HG02763 (cell line): Measurements from ENCODE around the gene F2RL1.
"Not testable (repeated sequence)": the region's sequence is repeated elsewhere in the genome, so short reads cannot be mapped to it uniquely, and the experiment has no call there.

Source experiments
- ATAC-seq: cut with Tn5 transposase; IDR thresholded peaks from one replicate; pipeline ENCODE4 v1.9.1; 2021; ENCODE audit warnings: mild to moderate bottlenecking, moderate library complexity; ENCODE audit not compliant: unreplicated experiment

Gene F2RL1

GRCh38 chr5:76818844-76819831 lies at the start of gene F2RL1:
TSS of gene F2RL1 (plus strand) at chr5:76819030. CDS start at chr5:76819183, 153 bp downstream.
- ATAC-seq, result no peak

GRCh38 chr5:76771041-76771440 lies 47.8 kb upstream of the F2RL1 start:
- ATAC-seq, result not testable (repeated sequence)

- no peak for ATAC-seq
Observed at GRCh38 chr5:76771705-76772405, 47.0 kb upstream of the F2RL1 start.

GRCh38 chr5:76775921-76776320 lies 42.9 kb upstream of the F2RL1 start:
- ATAC-seq, result no peak

GRCh38 chr5:76776391-76776790 lies 42.4 kb upstream of the F2RL1 start:
- no peak for ATAC-seq

- ATAC-seq, result not testable (repeated sequence)
Observed at GRCh38 chr5:76780616-76781015, 38.2 kb upstream of the F2RL1 start.

- ATAC-seq, result no peak
Observed at GRCh38 chr5:76781775-76782174, 37.1 kb upstream of the F2RL1 start.

- ATAC-seq, result no peak
Observed at GRCh38 chr5:76782444-76782843, 36.4 kb upstream of the F2RL1 start.

- ATAC-seq, result no peak
Observed at GRCh38 chr5:76787237-76787636, 31.6 kb upstream of the F2RL1 start.

- no peak for ATAC-seq
Observed at GRCh38 chr5:76788362-76788761, 30.5 kb upstream of the F2RL1 start.

- not testable (repeated sequence) for ATAC-seq
Observed at GRCh38 chr5:76789275-76789674, 29.6 kb upstream of the F2RL1 start.

GRCh38 chr5:76789991-76790581 lies 28.7 kb upstream of the F2RL1 start:
- no peak for ATAC-seq

GRCh38 chr5:76790632-76791290 lies 28.1 kb upstream of the F2RL1 start:
- no peak for ATAC-seq

- no peak for ATAC-seq
Observed at GRCh38 chr5:76791461-76791860, 27.4 kb upstream of the F2RL1 start.

GRCh38 chr5:76794871-76795270 lies 24.0 kb upstream of the F2RL1 start:
- ATAC-seq, result no peak

GRCh38 chr5:76799588-76799987 lies 19.2 kb upstream of the F2RL1 start:
- ATAC-seq, result no peak

GRCh38 chr5:76800579-76800978 lies 18.3 kb upstream of the F2RL1 start:
- no peak for ATAC-seq

GRCh38 chr5:76801159-76801802 lies 17.5 kb upstream of the F2RL1 start:
- ATAC-seq, result no peak

GRCh38 chr5:76801803-76802195 lies 17.0 kb upstream of the F2RL1 start:
- no peak for ATAC-seq

- ATAC-seq, result no peak
Observed at GRCh38 chr5:76804266-76804665, 14.6 kb upstream of the F2RL1 start.
